Gastrocnemius medialis (tissue), 4 donors: ENCODE results near the gene HMGXB4. TPM values are rescaled to one million over a fixed set of nuclear protein-coding genes. Genes with fewer than 3 reads are reported as not detected.
A peak's percentile ranks its signal among the peaks of the same experiment; 100 is the strongest.

Experiments used
- ATAC-seq, 2 donors: fragments of 150-250 bp; one replicate each; pipeline ENCODE4 v1.9.1; 2016
- DNase-seq, 2 donors: peaks; one replicate each; pipeline ENCODE4 v3.0.0-alpha.2; 2019
- H3K27ac ChIP-seq, 4 donors: fragments of 200-600 bp; sonication (generic); 1 replicate in 1 of 4; 2 replicates in 3 of 4; pipeline ENCODE4 v1.5.1; 2016 to 2018; ENCODE audit warnings: mild to moderate bottlenecking in 2 of 4, moderate library complexity in 1 of 4
- H3K27me3 ChIP-seq, 3 donors: fragments of 200-600 bp; sonication (generic) in 2 of 3; 1 replicate in 1 of 3; 2 replicates in 2 of 3; pipeline versions ENCODE4 v1.5.1 to v1.6.0; 2016 to 2019; ENCODE audit warnings: mild to moderate bottlenecking in 1 of 3, moderate library complexity in 1 of 3
- H3K36me3 ChIP-seq, 2 donors: fragments of 200-600 bp; sonication (generic) in 1 of 2; one replicate each; pipeline ENCODE4 v1.5.1; 2017 to 2018
- H3K4me1 ChIP-seq, 2 donors: fragments of 200-600 bp; sonication (generic) in 1 of 2; one replicate each; pipeline ENCODE4 v1.5.1; 2016 to 2017; ENCODE audit warnings: mild to moderate bottlenecking in 2 of 2
- H3K4me3 ChIP-seq, 4 donors: fragments of 200-600 bp; sonication (generic) in 3 of 4; 1 replicate in 1 of 4; 2 replicates in 3 of 4; pipeline ENCODE4 v1.5.1; 2016 to 2019; ENCODE audit warnings: mild to moderate bottlenecking in 2 of 4
- H3K9me3 ChIP-seq, 3 donors: fragments of 200-600 bp; sonication (generic) in 2 of 3; 1 replicate in 1 of 3; 2 replicates in 2 of 3; pipeline ENCODE4 v1.5.1; 2016 to 2019
- POLR2A ChIP-seq, 2 donors: fragments of 450-650 bp; IDR thresholded peaks; one replicate each; pipeline ENCODE4 v1.6.1; 2017; ENCODE audit warnings: antibody characterized with exemption in 2 of 2, mild to moderate bottlenecking in 2 of 2, moderate library complexity in 2 of 2
- in situ Hi-C, 4 donors: fragments of 200-750 bp; cut with MboI; loops; one replicate each; pipeline versions ENCODE4 v1.15.0 to v1.8.0; 2017; ENCODE audit warnings: low sequenced_read_pairs in 4 of 4
- intact Hi-C: fragments of 100-400 bp; cut with DNase I; formaldehyde crosslinking; loops from one replicate; pipeline ENCODE4 v1.15.1; 2023; ENCODE audit warnings: low total_unique reads
- total RNA-seq, 4 donors: library from RNA; depleted of rRNA; stranded (reverse); fragments of >200 nt; gene quantifications; one replicate each; pipeline versions ENCODE4 v1.1.0 to v1.2.3, GENCODE V29; 2016
- TF ChIP-seq, protein P1 (sequence below), 5 experiments: fragments of 450-650 bp in 3 of 5; fragments of 200-600 bp in 2 of 5; sonication (generic) in 2 of 5; IDR thresholded peaks in 4 of 5; conservative IDR thresholded peaks in 1 of 5; 1 replicate in 4 of 5; 2 replicates in 1 of 5; pipeline ENCODE4 v1.5.1; 2016 to 2019; ENCODE audit warnings: antibody characterized with exemption in 5 of 5, mild to moderate bottlenecking in 3 of 5, moderate library complexity in 3 of 5

The HMGXB4 gene, protein sequence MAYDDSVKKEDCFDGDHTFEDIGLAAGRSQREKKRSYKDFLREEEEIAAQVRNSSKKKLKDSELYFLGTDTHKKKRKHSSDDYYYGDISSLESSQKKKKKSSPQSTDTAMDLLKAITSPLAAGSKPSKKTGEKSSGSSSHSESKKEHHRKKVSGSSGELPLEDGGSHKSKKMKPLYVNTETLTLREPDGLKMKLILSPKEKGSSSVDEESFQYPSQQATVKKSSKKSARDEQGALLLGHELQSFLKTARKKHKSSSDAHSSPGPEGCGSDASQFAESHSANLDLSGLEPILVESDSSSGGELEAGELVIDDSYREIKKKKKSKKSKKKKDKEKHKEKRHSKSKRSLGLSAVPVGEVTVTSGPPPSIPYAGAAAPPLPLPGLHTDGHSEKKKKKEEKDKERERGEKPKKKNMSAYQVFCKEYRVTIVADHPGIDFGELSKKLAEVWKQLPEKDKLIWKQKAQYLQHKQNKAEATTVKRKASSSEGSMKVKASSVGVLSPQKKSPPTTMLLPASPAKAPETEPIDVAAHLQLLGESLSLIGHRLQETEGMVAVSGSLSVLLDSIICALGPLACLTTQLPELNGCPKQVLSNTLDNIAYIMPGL
- total RNA-seq, result 10 to 100 TPM in 3 of 4 donors, 1 to 10 TPM in 1; 8.3 to 19.2 (median 12.4) TPM

DNA sequence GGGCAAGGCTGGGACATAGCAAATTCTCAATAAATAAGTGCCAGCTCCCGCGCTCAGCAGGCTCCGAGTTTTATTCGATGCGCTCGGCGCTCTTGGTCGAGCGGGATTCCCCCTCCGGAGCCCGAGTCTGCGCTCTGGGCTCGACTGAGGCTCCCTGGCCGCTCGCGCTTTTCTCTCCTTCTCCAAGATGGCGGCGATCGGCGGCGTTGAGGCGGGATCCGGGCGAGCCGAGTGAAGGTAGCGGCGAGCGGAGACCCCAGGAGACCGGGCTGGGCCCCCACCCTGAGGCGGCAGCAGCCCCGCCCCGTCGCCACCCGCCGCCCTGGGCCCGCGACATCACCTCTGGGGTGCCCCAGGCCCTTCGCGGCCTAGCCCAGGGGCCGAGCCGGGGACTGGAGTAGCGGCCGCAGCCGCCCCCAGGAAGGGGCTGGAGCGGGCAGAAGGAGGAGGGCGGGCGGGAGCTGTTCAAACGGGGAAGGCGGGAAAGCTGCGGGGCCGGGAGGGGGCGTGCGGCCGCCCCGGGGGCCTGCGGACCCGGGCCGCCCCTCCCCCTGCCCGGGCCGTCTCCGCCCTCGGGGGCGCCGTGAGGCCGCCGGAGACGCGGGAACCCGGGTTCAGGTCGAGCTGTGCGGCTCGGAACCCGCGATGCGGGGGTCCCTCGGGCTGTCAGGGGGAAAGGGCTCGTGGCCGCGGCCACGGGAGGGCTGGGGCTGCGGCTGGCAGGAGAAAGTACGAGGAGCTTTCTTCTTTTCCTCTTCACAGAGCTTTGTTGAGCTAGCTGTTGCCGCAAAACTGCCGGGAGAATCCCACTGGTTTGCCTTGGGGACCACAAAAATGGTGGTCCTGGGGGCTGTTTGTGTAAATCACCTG, at the start of gene HMGXB4:
TSS of gene HMGXB4 (plus strand) at position 173 of the 870 bp plus-strand sequence. CDS start 4,898 bp downstream, outside the sequence.
- ATAC-seq (peak; percentile 95 to 96), DNase-seq (peak; percentile 69 to 79)
- in situ Hi-C loops, result no loop called here
- no peaks in the 10 kb centered on the region for H3K27me3 ChIP-seq
- no peaks in the 10 kb centered on the region for H3K9me3 ChIP-seq
- intact Hi-C loops, result loop anchor here (1.0 to 5.0 kb wide), 2 partner anchors 40 to 73 kb away; partner anchors contain the start of gene TOM1
- H3K27ac ChIP-seq, result peak within 1 kb of the TSS; percentile 83 to 99 (median 97)
- H3K36me3 ChIP-seq, result peaks cover 0 to 5% of the 10 kb centered on the region in 2 donors
- H3K4me1 ChIP-seq, result peaks cover 15 to 18% of the 10 kb centered on the region in 2 donors
- TF ChIP-seq, protein P1, sequence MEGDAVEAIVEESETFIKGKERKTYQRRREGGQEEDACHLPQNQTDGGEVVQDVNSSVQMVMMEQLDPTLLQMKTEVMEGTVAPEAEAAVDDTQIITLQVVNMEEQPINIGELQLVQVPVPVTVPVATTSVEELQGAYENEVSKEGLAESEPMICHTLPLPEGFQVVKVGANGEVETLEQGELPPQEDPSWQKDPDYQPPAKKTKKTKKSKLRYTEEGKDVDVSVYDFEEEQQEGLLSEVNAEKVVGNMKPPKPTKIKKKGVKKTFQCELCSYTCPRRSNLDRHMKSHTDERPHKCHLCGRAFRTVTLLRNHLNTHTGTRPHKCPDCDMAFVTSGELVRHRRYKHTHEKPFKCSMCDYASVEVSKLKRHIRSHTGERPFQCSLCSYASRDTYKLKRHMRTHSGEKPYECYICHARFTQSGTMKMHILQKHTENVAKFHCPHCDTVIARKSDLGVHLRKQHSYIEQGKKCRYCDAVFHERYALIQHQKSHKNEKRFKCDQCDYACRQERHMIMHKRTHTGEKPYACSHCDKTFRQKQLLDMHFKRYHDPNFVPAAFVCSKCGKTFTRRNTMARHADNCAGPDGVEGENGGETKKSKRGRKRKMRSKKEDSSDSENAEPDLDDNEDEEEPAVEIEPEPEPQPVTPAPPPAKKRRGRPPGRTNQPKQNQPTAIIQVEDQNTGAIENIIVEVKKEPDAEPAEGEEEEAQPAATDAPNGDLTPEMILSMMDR (IDR thresholded peaks at IDR 0.05 in 4 of 5, conservative IDR thresholded peaks at IDR 0.05 in 1 of 5), result peak in 1 of 5 experiments; percentile 39
- TF ChIP-seq POLR2A (IDR thresholded peaks at IDR 0.05), result peak in 1 of 2 donors; percentile 8
- peak within 1 kb of the TSS; percentile 83 to 98 (median 90) for H3K4me3 ChIP-seq

DNA sequence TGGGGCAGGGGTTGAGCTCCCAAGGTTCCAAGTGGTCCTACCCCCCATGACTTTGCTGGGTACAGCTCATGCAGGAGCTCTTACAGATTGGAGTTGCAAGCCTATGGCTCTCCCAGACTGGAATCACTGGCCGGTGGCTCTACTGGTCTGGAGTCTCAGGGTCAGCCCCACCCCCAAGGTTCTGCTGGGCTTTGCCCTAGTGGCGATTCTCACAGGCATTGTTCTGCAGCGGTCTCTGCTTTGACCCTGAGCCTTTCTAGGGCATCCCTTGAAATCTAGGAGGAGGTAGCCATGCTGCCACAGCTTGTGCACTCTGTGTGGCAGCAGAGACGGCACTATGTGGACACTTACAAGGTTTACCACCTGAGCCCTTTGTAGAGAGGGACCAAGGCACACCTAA, 49.3 kb upstream of the HMGXB4 start:
- no peak for ATAC-seq
- no peaks in the 10 kb centered on the region for H3K9me3 ChIP-seq
- TF ChIP-seq, protein P1 (IDR thresholded peaks at IDR 0.05 in 4 of 5, conservative IDR thresholded peaks at IDR 0.05 in 1 of 5), result no peak
- TF ChIP-seq POLR2A (IDR thresholded peaks at IDR 0.05), result no peak
- in situ Hi-C loops (no loop called here), intact Hi-C loops (no loop called here)
- H3K4me3 ChIP-seq, result no peak overlapping the region
- no peak overlapping the region for H3K27ac ChIP-seq
- no peak for DNase-seq
- H3K36me3 ChIP-seq, result no peaks in the 10 kb centered on the region
- no peaks in the 10 kb centered on the region for H3K4me1 ChIP-seq
- H3K27me3 ChIP-seq, result peaks cover 7 to 17% (median 10%) of the 10 kb centered on the region in 3 donors

DNA sequence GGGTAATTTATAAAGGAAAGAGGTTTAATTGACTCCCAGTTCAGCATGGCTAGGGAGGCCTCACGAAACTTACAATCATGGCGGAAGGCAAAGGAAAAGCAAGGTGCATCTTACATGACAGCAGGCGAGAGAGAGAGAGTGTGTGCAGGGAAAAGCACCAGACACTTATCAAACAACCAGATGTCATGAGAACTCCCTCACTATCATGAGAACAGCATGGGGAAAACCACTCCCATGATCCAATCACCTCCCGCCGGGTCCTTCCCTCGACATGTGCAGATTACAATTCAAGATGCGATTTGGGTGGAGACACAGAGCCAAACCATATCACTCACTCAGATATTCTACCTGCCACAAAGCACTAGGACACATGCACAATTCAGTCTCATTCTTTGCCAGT, 48.1 kb upstream of the HMGXB4 start:
- Histone ChIP-seq H3K4me1 (no peaks in the 10 kb centered on the region), H3K4me3 (no peak overlapping the region), H3K27me3 (peaks cover 7 to 17% (median 10%) of the 10 kb centered on the region in 3 donors), H3K9me3 (no peaks in the 10 kb centered on the region), H3K36me3 (no peaks in the 10 kb centered on the region), H3K27ac (no peak overlapping the region)
- no peak for ATAC-seq
- DNase-seq, result no peak
- in situ Hi-C loops (no loop called here), intact Hi-C loops (no loop called here)
- TF ChIP-seq, protein P1 (IDR thresholded peaks at IDR 0.05 in 4 of 5, conservative IDR thresholded peaks at IDR 0.05 in 1 of 5), result no peak
- TF ChIP-seq POLR2A (IDR thresholded peaks at IDR 0.05), result no peak

DNA sequence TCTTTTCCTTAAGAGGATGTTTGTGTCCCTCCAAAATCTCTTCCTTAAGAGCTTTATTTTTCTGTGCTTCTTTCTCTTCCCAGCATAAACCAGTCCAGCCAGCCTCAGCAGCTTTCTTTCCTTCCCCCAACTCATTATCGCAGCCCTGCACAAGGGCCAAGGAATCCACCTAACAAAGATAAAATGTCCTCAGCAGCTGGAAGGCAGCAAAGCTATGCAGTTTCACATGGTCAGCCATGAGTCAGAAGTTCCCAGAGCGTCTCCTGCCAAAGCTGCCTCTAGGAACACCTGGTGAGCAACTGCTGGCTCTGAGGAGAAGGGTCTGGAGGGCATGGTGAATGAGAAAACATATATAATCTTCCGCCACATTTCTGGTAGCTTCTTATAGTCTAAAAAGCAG, 45.3 kb upstream of the HMGXB4 start:
- in situ Hi-C loops (no loop called here), intact Hi-C loops (no loop called here)
- no peaks in the 10 kb centered on the region for H3K36me3 ChIP-seq
- no peak overlapping the region for H3K4me3 ChIP-seq
- no peaks in the 10 kb centered on the region for H3K4me1 ChIP-seq
- H3K9me3 ChIP-seq, result no peaks in the 10 kb centered on the region
- peaks cover 5 to 17% (median 8%) of the 10 kb centered on the region in 3 donors for H3K27me3 ChIP-seq
- no peak for TF ChIP-seq POLR2A (IDR thresholded peaks at IDR 0.05)
- TF ChIP-seq, protein P1 (IDR thresholded peaks at IDR 0.05 in 4 of 5, conservative IDR thresholded peaks at IDR 0.05 in 1 of 5), result no peak
- H3K27ac ChIP-seq, result no peak overlapping the region
- no peak for DNase-seq
- no peak for ATAC-seq
